ENCODE measurements around the gene UBALD2.

DNA sequence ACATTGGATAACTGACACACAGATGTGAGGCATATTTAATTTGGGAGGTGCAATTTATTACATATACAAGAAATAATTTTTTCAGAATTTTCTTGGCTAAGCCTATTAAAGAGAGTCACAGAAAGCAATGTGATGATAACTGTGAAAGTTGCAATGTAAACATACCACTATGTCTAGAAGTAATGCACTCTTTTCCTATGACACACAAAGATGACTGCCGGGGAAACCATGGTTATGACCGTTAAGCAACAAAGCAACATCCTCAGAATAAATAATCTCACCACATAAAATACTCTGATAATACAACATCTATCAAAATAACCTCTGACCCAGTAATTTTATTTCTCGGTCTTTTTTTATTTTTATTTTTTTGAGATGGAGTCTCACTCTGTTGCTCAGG lies 53.4 kb downstream of the UBALD2 start:
- TF ChIP-seq, protein P1, sequence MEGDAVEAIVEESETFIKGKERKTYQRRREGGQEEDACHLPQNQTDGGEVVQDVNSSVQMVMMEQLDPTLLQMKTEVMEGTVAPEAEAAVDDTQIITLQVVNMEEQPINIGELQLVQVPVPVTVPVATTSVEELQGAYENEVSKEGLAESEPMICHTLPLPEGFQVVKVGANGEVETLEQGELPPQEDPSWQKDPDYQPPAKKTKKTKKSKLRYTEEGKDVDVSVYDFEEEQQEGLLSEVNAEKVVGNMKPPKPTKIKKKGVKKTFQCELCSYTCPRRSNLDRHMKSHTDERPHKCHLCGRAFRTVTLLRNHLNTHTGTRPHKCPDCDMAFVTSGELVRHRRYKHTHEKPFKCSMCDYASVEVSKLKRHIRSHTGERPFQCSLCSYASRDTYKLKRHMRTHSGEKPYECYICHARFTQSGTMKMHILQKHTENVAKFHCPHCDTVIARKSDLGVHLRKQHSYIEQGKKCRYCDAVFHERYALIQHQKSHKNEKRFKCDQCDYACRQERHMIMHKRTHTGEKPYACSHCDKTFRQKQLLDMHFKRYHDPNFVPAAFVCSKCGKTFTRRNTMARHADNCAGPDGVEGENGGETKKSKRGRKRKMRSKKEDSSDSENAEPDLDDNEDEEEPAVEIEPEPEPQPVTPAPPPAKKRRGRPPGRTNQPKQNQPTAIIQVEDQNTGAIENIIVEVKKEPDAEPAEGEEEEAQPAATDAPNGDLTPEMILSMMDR (IDR thresholded peaks at IDR 0.05; ENCODE audit: insufficient read depth, low read length): no peak
- TF ChIP-seq POLR2AphosphoS5 (IDR thresholded peaks at IDR 0.05; ENCODE audit: low read depth) (no peak), SPI1 (IDR thresholded peaks at IDR 0.05; ENCODE audit: borderline replicate concordance, low read depth) (no peak)
